Endothelial cell of umbilical vein (primary cell): Measurements from ENCODE around the gene RPL10A. TPM values are rescaled to one million over a fixed set of nuclear protein-coding genes. Genes with fewer than 3 reads are reported as not detected.

Experiments used
- BruUV-seq: library from RNA; stranded (reverse); fragments of 400-500 nt; replicated peaks from 2 replicates; lab custom pipeline; 2021; lab: Mats Ljungman, UMichigan
- CTCF ChIA-PET: fragments of 300-600, 350-600 bp; sonication (Branson Sonifier 250); formaldehyde crosslinking; loops from one replicate; lab custom pipeline; 2021; ENCODE audit warnings: antibody characterized with exemption, inconsistent platforms; lab: Charles Lee
- POLR2A ChIA-PET: fragments of 300-600, 350-600 bp; sonication (Branson Sonifier 250); formaldehyde crosslinking; loops from one replicate; lab custom pipeline; 2021; ENCODE audit warnings: antibody characterized with exemption, inconsistent platforms; lab: Charles Lee
- DNase-seq: peaks from one replicate; pipeline ENCODE4 v3.0.0-alpha.2; 2011; ENCODE audit warnings: low read depth, low spot score
- FAIRE-seq: peaks from 2 replicates; lab custom pipeline; 2011; peaks lifted over from hg19 to GRCh38; lab: Jason Lieb, UNC
- H2AFZ ChIP-seq: 2 replicates; pipeline ENCODE4 v1.6.0; 2012; ENCODE audit warnings: low read depth, low read length, control low read depth, inconsistent platforms
- H3K27ac ChIP-seq: 2 replicates; pipeline ENCODE4 v1.5.1; 2011; ENCODE audit warnings: low read depth, mild to moderate bottlenecking, control low read depth, low read length, moderate library complexity; ENCODE audit not compliant: insufficient read depth
- H3K27me3 ChIP-seq, 2 experiments: 2 replicates each; pipeline versions ENCODE4 v1.6.0 to v1.6.1; 2011; ENCODE audit warnings: low read length in 2 of 2, mixed read lengths in 1 of 2; ENCODE audit not compliant: control insufficient read depth in 2 of 2, insufficient read depth in 2 of 2
- H3K36me3 ChIP-seq, 2 experiments: 2 replicates in 1 of 2; 3 replicates in 1 of 2; pipeline ENCODE4 v1.5.1; 2011; ENCODE audit warnings: low read length in 2 of 2, mild to moderate bottlenecking in 1 of 2, moderate library complexity in 1 of 2; ENCODE audit not compliant: control insufficient read depth in 2 of 2, insufficient read depth in 2 of 2; ENCODE audit errors: extremely low read depth in 1 of 2
- H3K4me1 ChIP-seq: 3 replicates; pipeline ENCODE4 v1.5.1; 2011; ENCODE audit warnings: mild to moderate bottlenecking, low read length; ENCODE audit not compliant: control insufficient read depth, insufficient read depth; ENCODE audit errors: extremely low read depth
- H3K4me2 ChIP-seq: 2 replicates; pipeline ENCODE4 v1.6.1; 2011; ENCODE audit warnings: low read length, control low read depth, mixed read lengths; ENCODE audit not compliant: insufficient read depth
- H3K4me3 ChIP-seq, 3 experiments: fragments of 200-600 bp in 1 of 3; sonication (generic), shearing (Covaris generic) in 1 of 3; replicated peaks in 1 of 3; 2 replicates each; pipeline ENCODE4 v1.5.1; 2011 to 2016; ENCODE audit warnings: control low read depth in 3 of 3, low read length in 3 of 3, mild to moderate bottlenecking in 2 of 3, inconsistent platforms in 1 of 3, low read depth in 1 of 3, moderate library complexity in 1 of 3; ENCODE audit not compliant: insufficient read depth in 1 of 3
- H3K79me2 ChIP-seq: 2 replicates; pipeline ENCODE4 v1.6.0; 2012; ENCODE audit warnings: low read length, inconsistent platforms; ENCODE audit not compliant: control insufficient read depth, insufficient read depth
- H3K9ac ChIP-seq: replicated peaks from 2 replicates; pipeline ENCODE3; 2011; ENCODE audit warnings: low read length, control low read depth; ENCODE audit not compliant: insufficient read depth; ENCODE audit errors: extremely low read depth
- H3K9me1 ChIP-seq: replicated peaks from 3 replicates; pipeline ENCODE4 v1.6.0; 2011; ENCODE audit warnings: mild to moderate bottlenecking, low read length; ENCODE audit not compliant: control insufficient read depth, insufficient read depth; ENCODE audit errors: extremely low read depth
- H3K9me3 ChIP-seq: replicated peaks from 2 replicates; pipeline ENCODE4 v1.5.1; 2012; ENCODE audit warnings: low read length, inconsistent platforms; ENCODE audit not compliant: control insufficient read depth, insufficient read depth
- H4K20me1 ChIP-seq: replicated peaks from 2 replicates; pipeline ENCODE3; 2011; ENCODE audit warnings: mild to moderate bottlenecking, low read length; ENCODE audit not compliant: control insufficient read depth, insufficient read depth; ENCODE audit errors: extremely low read depth
- CTCF ChIP-seq, 2 donors: IDR thresholded peaks; 1 replicate in 1 of 2; 2 replicates in 1 of 2; pipeline ENCODE4 v1.5.1; 2011; ENCODE audit warnings: low read length in 2 of 2, mild to moderate bottlenecking in 2 of 2, moderate library complexity in 2 of 2, control low read depth in 1 of 2, inconsistent platforms in 1 of 2, low read depth in 1 of 2; ENCODE audit not compliant: insufficient read depth in 1 of 2; ENCODE audit errors: extremely low read depth in 1 of 2
- EZH2 ChIP-seq: IDR thresholded peaks from 2 replicates; pipeline ENCODE4 v1.6.1; 2012; ENCODE audit warnings: borderline replicate concordance, low read depth, mild to moderate bottlenecking, moderate library complexity, low read length, inconsistent platforms; ENCODE audit not compliant: severe bottlenecking
- FOS ChIP-seq: IDR thresholded peaks from 2 replicates; pipeline ENCODE4 v1.6.1; 2011; ENCODE audit warnings: mild to moderate bottlenecking, low read length, moderate library complexity, borderline replicate concordance; ENCODE audit not compliant: insufficient read depth
- GATA2 ChIP-seq: IDR thresholded peaks from 2 replicates; pipeline ENCODE4 v1.7.0; 2011; ENCODE audit warnings: low read depth, mild to moderate bottlenecking, moderate library complexity, mixed read lengths, low read length; ENCODE audit not compliant: insufficient read length, insufficient read depth
- JUN ChIP-seq: IDR thresholded peaks from 2 replicates; pipeline ENCODE4 v1.6.1; 2011; ENCODE audit warnings: borderline replicate concordance, low read depth; ENCODE audit not compliant: insufficient read length, insufficient read depth
- MAX ChIP-seq: IDR thresholded peaks from 2 replicates; pipeline ENCODE4 v1.6.1; 2011; ENCODE audit not compliant: insufficient read depth, insufficient read length
- MYC ChIP-seq: IDR thresholded peaks from one replicate; pipeline ENCODE4 v1.6.1; 2011; ENCODE audit warnings: mild to moderate bottlenecking, low read depth, low read length
- POLR2A ChIP-seq: IDR thresholded peaks from 2 replicates; pipeline ENCODE4 v1.6.1; 2012; ENCODE audit warnings: low read depth, mild to moderate bottlenecking, control low read depth, low read length
- POLR2AphosphoS5 ChIP-seq: IDR thresholded peaks from 2 replicates; pipeline ENCODE4 v1.6.1; 2012; ENCODE audit warnings: low read depth, mild to moderate bottlenecking, control low read depth, low read length, moderate library complexity; ENCODE audit not compliant: insufficient read depth
- dilution Hi-C: fragments of 300-500 bp; cut with MboI; formaldehyde crosslinking; loops from one replicate; pipeline ENCODE4 v1.15.0; 2019; ENCODE audit warnings: low sequenced_read_pairs; ENCODE audit not compliant: extremely low pct_ligation_motif_present
- intact Hi-C: fragments of 100-400 bp; cut with micrococcal nuclease; formaldehyde crosslinking; loops from one replicate; pipeline ENCODE4 v1.10.0; 2022
- polyA plus RNA-seq, 4 experiments: library from polyadenylated mRNA; depleted of rRNA in 3 of 4; stranded (reverse) in 3 of 4; unstranded in 1 of 4; fragments of >200 nt; gene quantifications; 2 replicates each; pipeline versions ENCODE4 v1.2.1 to v1.2.3, GENCODE V29; 2011 to 2012; ENCODE audit warnings: missing spikeins in 1 of 4
- total RNA-seq: library from RNA; stranded (reverse); gene quantifications from 2 replicates; pipeline ENCODE4 v1.2.3, GENCODE V29; 2021

RPL10A gene
- total and polyA plus RNA-seq, 2 donors (not counting 3 experiments of a cell fraction or from before 2014, with no cell fraction given), result 1,339 to 1,956 TPM

- dilution Hi-C loops, result no loop called here
Observed at GRCh38 chr6:35427851-35428321, 40.3 kb upstream of the RPL10A start.

More at GRCh38 chr6:35427851-35428321, 40.3 kb upstream of the RPL10A start:
- H3K4me2 ChIP-seq, result peak overlapping the region; percentile 80
- H3K27me3 ChIP-seq, result no peaks in the 10 kb centered on the region
- peak overlapping the region; percentile 98 for H3K27ac ChIP-seq
- no peaks in the 10 kb centered on the region for H3K79me2 ChIP-seq
- no peak overlapping the region for H2AFZ ChIP-seq
- ChIA-PET POLR2A (no interaction called here), CTCF (interaction anchor here (1.1 to 12.7 kb wide), 7 partner anchors 8 to 110 kb away, joined by 4 to 228 read pairs (median 7); partner anchors contain the start of gene RPL10A)
- TF ChIP-seq FOS (peak; percentile 71), JUN (no peak), EZH2 (no peak), MYC (peak; percentile 74), CTCF (IDR thresholded peaks at IDR 0.05; ENCODE audit: extremely low read depth in 1 of 2, insufficient read depth in 1 of 2, low read depth in 1 of 2, low read length in 2 of 2) (no peak), GATA2 (no peak), MAX (no peak), POLR2A (no peak), POLR2AphosphoS5 (no peak)
- peaks cover 48% of the 10 kb centered on the region for H3K4me1 ChIP-seq
- FAIRE-seq (peak; percentile 67), DNase-seq (peak; percentile 53)
- no peaks in the 10 kb centered on the region for H3K9me1 ChIP-seq
- H4K20me1 ChIP-seq, result no peaks in the 10 kb centered on the region
- H3K9me3 ChIP-seq, result peaks cover 2% of the 10 kb centered on the region
- BruUV-seq, result no TSS peak
- H3K4me3 ChIP-seq, result no peak overlapping the region
- peaks cover 0 to 7% of the 10 kb centered on the region in 2 experiments for H3K36me3 ChIP-seq
- intact Hi-C loops, result loop anchor here (1.0 to 5.0 kb wide), 2 partner anchors 86 to 239 kb away; partner anchors contain the start of gene PPARD
- peak overlapping the region; percentile 61 for H3K9ac ChIP-seq
